ENCODE data around the gene OR3A3.

- TF ChIP-seq CTCF (IDR thresholded peaks at IDR 0.05) (no peak), EP300 (IDR thresholded peaks at IDR 0.05) (no peak)
These were observed 7.1 kb downstream of the OR3A3 start for GRCh38 chr17:3418222-3418621.
